C4-2B (cell line): ENCODE results near the gene SYT12.

Source experiments
- ZFX ChIP-seq: fragments of 450-650 bp; IDR thresholded peaks from 2 replicates; pipeline ENCODE4 v1.6.1; 2017
- TF ChIP-seq, protein P1 (sequence below): fragments of 450-650 bp; conservative IDR thresholded peaks from 2 replicates; pipeline ENCODE4 v1.5.1; 2017; ENCODE audit warnings: mild to moderate bottlenecking

DNA sequence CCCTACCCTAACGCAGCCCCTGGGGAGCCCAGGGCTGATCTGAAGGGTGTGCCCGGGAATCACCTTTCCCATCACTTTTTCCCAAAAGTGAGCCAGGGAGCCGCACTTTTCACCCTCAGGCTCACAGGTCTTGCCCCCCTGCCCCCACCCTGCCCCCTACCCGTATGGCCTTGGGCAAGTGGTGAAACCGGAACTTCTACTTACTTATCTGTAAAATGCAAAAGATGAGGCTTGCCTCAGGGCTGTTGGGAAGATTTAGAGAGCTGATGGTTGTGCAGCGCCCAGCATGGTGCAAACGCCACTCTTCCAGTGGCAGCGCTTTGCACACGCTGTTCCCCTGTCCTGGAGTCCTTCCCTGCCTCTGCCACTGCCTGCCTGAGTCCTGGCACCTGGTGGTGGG, 8.0 kb downstream of the SYT12 start:
- TF ChIP-seq, protein P1, sequence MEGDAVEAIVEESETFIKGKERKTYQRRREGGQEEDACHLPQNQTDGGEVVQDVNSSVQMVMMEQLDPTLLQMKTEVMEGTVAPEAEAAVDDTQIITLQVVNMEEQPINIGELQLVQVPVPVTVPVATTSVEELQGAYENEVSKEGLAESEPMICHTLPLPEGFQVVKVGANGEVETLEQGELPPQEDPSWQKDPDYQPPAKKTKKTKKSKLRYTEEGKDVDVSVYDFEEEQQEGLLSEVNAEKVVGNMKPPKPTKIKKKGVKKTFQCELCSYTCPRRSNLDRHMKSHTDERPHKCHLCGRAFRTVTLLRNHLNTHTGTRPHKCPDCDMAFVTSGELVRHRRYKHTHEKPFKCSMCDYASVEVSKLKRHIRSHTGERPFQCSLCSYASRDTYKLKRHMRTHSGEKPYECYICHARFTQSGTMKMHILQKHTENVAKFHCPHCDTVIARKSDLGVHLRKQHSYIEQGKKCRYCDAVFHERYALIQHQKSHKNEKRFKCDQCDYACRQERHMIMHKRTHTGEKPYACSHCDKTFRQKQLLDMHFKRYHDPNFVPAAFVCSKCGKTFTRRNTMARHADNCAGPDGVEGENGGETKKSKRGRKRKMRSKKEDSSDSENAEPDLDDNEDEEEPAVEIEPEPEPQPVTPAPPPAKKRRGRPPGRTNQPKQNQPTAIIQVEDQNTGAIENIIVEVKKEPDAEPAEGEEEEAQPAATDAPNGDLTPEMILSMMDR = no peak
- no peak for TF ChIP-seq ZFX
